HG03066 (cell line): Measurements from ENCODE around the gene SLC12A8.

Experiments used
- ATAC-seq: cut with Tn5 transposase; IDR thresholded peaks from one replicate; pipeline ENCODE4 v1.9.1; 2021; ENCODE audit warnings: low read depth; ENCODE audit not compliant: unreplicated experiment

SLC12A8 gene

DNA sequence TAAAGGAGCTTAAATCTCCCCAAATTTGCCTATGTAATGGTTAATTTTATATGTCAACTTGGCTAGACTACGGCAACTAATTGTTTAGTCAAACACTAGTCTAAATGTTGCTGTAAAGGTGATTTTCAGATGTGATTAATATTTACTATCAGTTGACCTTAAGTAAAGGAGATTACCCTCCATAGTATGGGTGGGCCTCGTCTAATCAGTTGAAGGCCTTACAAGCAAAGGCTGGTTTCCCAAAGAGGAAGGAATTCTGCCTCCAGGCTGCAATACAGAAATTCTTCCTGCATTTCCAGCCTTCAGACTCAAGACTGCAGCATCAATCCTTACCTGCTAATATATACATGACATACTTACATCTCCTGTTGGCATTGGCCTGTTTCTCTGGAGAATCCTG, 23.6 kb downstream of the SLC12A8 start:
- ATAC-seq, result no peak

DNA sequence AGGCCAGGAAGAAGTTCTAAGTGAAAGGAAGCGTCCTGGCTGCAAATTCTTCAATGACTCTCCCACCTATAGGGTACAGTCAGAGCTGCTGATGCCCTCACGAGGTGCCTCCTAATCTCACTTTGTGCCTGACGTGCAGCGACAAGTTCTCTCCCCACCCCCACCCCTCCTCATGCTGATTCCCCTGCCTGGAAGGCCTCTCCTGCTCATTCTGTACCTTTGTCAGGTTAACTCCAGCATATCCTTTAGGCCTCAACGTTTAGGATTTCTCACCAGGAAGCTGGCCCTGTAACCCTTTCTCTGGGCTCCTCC, 25.0 kb downstream of the SLC12A8 start:
- no peak for ATAC-seq

DNA sequence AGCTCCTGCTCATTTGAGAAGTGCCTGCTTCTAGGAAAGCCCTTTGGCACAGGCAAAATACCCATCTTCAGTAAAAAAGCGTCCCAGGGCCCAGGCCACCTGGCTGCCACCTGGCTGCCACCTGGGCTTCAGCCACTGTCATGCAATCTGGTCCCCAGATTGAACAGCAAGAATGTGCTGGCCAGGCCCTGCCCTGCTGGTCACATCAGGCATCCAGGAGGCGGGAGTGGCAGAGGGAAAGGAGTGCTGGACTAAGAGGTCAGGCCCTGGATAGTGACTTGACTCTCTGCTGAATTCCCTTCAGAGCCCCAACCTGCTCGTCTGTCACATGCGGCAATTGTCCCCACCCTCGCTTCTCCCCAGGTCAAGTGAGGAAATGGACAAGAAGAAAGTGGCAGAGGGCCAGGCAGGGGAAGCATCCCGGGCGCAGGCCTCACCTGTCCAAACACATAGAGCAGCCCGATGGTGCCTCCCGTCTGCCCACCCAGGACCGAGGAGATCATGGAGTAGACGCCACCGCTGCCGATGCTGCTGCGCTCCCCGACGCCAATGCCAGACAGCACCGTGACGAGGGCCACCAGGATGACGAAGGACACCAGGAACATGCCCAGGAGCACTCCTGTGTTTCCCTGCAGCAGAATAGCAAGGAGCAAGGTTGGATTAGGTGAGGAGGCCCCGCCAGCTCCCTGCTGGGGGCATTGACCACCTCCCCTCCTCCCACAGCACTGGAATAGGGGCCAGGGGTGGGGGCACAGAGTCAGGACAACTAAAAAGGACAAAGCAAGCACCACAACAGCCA, 25.5 kb downstream of the SLC12A8 start:
- ATAC-seq, result peak; percentile 24

DNA sequence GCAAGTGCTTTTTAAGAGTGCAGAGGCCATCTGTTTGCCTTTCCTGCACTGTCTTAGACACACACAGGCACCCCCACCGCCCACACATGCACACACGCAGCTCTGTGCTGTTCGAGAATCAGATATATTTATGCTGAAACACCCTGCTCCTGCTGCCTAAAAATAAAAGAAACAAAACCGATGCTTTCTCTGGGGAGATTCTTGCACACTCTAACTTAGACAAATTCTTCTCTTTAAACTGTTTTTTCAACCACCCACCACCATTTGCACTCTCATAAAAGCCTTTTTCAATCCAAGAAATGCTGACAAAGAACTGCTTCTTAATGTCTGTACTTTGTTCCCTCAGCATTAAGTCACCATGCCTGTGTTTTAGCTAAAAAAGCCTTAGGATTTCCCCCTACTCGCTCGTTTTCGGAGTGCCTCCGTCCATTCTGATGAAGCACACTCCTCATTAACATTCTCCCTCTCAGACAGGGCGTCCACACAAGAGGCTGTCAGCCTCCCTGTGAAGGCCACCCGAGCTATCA, 26.2 kb downstream of the SLC12A8 start:
- peak; percentile 93 for ATAC-seq

DNA sequence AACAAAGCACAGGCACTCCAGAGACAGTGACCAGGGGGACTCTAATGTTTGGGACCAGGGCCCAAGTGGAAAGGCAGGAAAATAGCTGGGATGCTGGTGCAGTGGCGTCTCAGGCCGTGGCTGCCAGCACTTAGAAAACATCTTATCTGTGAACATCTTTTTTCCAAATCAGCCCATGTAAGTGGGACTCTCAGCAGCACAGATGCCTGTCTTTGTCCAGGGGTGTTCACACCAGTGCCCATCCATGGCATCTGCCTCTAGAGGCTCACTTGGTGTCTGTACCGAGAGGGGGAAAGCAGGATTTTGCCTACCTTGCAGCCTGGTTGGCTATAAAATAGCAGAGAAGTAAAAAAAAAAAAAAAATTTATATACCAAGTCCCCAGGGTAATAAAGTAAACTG, 26.7 kb downstream of the SLC12A8 start:
- no peak for ATAC-seq

DNA sequence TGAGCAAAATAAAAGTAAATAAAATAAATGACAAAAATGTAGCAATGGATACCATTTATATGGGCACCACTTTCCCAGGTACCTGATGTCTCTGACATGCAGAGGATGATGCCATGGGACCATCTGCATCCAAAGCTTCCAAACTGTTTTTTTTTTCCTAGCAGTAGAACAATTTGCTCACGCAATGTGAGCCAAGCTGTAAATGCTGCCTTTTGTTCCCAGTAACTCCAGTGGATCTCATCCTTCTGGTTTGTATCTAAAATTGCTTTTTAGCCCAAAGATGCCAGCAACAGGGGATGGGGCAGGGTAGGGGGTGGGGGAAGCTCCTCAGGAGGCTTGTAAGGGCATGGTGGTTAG, 32.7 kb downstream of the SLC12A8 start:
- ATAC-seq, result no peak

DNA sequence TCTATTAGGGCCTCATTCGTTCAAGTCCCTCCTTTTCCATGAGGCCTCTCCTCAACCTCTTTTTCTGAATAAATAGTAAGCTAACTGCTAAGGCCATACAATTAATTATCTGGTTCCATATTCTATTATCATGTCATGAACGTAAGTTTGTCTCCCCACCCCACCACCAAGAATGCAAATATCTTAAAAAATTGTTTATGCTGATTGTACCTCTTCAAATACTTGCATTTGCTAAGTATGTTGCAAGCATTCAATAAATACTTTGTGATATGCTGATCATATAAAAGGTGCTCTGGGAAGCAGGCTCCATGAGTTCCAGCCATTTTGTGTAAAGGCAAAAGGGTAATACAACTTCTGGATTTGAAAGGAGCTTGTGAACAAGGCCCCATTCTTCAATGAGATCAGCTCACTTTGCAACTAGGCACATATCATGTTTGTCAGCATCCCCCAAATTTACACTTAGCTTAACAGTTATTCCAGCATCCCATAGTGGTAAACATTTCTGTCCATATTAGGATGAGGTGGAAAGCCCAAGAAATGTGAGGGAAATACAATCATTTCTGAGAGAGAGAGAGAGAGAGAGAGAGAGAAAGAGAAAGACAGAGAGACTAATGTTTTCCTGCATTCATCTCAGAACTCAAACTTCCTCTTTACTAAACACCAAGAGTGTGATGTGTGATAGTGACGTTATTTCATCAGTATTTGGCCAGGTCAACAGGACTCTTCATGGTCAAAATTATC, 33.2 kb downstream of the SLC12A8 start:
- no peak for ATAC-seq

DNA sequence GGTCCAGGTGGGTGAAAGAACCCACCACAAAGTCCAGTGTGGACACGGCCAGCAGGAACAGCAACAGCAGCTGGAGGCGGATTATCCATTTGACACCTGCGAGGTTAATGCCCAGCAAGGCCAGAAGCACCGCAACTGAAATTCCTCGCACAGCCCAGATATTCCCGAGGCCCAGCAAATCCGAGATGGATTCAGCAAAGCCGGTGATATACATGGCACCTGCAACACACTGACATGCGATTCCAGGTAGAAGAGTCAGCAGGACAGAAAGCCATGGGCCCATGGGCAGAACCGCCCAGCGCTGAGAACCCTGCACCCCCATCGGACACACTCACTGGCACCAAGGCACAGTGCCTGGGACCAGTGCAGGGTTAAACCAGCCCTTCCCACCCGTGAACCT, 34.8 kb downstream of the SLC12A8 start:
- no peak for ATAC-seq

DNA sequence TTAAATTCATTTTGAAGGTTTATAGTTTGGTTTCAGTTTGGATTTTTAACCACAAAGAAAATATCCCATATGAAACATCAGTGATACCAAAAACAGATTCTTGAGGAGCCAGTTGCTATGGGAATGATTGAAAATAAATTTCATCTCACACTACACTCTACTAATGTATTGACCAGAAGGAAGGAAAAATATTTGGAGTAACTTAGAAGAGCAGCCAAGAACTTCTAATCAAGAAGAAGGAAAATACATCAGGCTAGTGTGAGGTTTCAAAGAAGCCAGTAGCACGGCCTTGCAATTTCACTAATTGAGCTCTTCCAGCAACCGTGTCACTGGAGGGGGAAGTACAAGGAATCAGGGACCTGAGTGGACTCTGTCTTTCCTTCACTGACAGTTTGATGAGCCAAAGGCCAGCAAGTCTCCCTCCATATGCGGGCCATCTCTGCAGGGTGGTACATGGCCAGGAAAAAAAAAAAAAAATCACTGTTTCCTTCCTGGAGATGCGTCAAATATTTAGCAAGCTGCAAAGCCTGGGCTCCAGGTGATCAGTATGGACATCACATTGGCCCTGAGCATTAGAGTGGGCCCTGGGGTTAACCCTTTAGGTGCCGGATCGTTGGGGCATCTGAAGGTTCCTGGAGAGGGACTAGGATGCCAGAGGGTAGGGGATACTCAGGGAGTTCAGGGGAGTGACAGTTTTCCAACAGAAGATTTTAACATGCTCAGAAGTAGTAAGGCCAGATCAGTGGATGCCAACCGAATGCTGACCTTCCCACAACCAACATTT, 37.1 kb downstream of the SLC12A8 start:
- ATAC-seq, result no peak

DNA sequence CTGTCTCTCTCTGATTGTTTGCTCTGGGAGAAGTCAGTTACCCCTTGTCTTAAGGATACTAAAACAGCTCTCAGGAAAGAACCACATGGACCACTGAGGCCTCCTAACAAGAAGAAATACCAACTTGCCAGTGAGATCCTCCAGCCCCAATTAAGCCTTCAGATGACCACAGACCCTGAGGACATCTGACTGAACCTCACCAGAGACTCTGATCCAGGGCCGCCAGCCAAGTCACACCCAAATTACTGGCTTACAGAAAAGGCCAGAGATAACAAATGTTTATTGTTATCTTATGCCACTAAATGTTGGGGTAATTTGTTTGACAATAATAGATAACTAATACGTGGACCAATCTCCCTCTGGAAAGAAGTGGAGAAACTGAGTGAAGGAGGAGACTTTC, 40.2 kb downstream of the SLC12A8 start:
- no peak for ATAC-seq

DNA sequence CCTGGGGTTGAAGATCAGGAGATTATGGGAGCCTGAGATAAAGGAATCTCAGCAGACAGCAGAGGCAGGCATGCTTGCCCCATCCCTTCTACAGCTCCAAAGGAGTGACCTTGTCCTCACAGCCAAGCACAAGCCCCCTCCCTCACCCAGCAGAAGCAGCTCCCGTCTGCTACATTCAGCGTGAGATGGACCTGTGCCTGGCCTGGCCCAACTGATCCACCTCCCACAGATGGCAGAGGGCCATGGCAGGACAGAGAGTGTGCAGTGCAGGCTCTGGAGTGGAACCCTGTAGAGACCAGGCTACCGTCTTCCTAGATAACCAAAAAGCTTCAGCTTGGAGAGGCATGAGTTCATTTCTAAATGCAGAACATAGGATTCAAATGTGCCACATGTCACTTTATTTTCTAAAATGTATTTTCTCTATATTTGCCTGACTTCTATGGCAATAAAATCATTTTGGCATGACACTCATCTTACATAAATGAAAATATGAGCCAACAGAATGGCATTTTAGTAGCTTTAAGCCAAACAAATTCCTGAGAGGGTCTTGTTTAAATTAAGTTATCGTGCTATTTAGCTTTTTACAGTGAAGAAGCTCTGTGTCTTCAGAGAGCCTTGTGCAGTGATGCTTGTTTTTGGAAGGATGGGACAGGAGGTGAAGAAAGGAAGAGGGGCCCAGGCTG, 43.7 kb downstream of the SLC12A8 start:
- no peak for ATAC-seq

DNA sequence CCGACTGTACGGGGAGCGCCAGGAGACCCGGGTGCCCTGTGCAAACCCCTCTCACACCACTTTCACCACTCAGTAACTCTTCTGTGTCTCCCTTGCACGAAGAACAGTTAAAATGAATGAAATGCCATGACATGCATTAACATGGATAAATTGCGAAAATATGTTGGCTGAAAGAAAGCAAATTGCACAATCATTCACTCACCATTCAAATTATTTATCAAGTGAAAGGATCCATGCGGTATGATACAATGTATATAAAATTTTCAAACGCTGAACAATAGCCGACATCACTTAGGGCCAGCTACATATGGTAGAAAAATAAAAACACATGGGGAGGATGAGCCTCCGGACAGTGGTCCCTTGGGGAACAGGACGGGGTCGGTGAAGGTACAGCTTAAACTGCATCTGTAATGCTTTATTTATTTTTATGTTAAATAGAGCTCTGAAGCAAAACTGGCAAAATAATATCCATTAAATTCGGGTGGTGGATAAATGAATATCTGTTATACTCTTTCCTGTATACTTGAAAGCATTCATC, 45.9 kb downstream of the SLC12A8 start:
- no peak for ATAC-seq

DNA sequence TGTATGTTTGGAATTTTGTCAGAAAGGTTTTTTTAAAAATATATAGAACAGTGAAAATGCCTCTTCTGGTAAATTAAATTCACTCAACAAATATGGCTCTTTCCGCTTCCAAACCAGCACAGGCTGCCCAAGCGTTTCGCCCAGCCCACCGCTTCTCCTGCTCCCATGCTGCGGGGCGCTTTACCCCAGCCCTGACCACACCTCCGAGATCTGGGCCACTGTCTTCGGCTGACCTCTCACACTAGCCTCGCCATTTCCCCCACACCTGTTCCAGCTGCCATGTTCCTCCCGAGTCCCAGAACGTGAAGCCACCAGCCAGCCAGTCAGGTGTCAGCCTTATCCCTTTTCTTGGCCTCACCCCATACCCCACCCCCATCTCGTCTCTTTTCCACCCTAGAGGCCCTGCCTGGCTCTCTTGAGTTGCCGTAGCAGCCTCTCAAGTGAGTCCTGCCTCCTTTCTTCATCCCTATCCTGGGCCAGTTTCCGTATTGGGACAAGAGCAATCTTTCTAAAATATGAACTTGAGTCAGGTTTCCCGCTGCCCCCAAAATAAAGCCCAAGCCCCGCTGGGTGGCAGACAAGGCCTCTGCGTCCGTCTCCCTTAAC, 46.5 kb downstream of the SLC12A8 start:
- ATAC-seq, result no peak

DNA sequence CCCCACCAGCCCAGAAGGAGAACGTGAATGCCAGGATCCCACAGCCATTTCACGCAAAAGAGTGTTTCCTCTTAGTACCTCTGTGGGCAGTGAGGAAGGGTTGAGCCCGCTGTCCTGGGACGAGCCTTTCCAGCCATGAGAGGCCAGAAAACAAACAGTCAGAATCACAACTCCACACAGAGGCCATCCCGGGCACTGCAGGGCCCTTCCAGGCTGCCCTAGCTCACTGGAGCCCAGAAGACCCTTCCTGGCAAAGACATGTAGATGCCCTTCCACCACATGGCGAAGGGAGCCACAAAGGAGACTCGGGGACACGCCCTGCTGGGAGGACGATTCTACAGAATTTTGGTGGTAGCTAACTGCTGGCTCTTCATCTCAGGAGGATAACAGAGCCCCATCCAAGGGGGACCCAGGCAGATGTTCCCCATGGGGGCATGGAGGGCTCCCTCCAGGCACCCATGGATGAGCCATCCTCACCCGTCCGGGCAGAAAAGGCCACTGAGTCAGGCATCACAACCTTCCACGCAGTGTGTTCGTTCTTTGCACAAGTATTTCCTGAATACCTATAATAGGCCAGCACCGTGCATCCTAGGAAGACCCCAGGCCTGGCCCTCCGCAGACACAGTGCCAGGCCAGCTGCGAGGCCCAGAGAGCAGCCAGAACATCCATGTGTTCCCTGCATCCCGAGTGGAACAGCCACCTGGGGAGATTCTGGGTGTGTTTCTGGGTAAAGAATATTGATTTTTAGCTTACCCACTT, 47.2 kb downstream of the SLC12A8 start:
- ATAC-seq, result no peak

DNA sequence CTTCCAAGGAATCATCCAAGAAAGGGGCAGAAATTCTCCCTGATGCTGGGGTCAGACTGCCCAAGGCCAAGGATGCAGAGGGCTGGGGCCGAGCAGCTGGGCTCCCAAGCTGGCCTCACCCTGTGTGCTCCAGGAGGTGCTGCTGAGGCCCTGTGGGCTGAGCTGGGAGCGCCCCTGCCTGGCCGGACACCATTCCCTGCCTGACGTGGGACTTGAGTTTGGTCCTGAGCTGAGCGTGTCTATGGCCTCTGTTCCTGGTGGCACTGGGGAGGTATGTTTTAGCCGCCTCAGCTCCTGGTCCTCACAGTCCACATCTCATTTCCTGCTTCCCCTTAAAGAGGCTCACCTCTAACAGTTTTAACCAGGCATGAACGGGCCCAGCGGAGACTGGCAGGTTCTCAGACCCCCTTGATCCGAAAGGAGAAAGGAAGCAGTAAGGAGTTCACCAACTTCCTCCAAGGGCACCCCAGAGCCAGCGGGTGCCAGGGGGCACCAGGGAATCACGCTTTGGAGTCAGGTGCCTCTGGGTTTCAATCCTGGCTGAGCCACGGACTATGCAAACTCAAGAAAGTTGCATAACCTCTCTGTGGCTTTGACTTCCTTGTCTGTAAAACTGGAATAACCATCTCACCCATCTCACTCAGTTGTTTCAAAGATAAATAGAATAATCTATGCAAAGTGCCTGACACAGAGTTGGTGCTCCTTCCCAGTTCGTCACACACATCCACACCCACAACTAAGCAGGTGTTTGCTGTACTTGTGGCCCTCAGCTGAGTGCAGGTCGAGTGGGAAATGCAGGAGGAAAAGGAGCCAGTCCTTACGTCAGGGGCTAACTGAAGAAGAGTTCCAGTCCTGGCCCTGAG, 48.6 kb downstream of the SLC12A8 start:
- ATAC-seq, result no peak

DNA sequence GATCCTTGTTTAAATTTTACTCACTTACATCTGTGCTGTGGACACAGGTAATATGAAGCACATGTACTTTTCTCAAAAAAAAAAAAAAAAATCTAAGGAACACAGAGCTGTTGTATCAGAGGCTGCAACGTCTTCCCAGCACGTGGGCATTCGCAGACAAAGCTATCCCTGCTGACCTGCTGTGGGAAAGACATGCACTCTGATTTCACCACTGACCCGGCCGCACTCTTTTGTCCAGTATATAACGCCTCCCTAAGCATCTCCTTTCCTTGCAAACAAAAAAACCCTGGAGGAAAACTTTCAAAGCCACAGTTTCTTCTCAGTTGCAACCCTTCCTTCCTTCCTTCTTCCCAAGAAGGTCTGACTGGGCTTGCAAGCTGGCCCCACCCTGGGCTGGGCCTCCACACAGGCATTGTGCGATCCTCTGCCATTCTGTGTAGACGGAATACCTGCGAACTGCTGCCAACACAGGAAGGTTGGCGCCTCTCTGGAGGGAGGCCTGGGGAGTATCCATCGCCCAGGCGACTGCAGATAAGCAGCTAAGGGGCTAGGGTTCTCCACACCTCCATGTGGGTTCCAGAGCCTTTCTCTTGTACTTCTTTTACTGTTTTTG, 50.8 kb downstream of the SLC12A8 start:
- no peak for ATAC-seq

DNA sequence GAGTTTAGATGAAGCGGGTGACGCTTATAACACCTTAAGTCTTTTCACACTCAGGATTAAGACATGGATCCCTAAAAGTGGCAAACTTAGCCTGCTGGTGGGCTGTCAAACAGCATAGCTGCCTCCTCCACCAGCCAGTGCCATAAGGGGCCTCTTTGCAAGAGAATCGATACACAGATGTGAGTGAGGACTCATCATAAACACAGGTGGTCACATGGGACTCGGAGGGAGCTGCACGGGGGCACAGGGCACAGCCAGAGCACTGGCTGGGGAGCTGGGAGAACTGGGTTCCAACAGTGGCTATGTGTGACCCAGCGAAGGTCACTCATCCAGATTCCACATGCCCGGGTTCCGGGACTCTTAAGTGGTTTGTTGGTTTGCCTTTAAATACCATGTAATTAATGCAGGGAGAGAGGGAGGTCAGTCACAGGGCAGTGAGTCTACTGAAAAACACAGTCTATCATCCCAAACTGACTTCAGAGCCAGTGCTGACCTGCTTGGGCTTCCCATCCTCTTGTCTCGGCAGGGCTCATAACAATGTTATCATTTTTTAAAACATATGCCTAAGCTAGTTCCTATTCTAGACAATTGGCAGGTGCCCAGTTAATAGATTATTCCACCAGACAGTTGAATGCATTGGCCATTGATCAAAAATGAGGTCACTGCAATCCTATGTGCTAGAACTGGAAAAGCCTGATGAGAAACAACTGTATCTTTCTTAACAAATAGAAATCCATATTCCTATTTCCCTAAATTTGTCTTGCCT, 51.8 kb downstream of the SLC12A8 start:
- no peak for ATAC-seq
